Activated T-cell treated with anti-CD3 and anti-CD28 coated beads for 1 hour (primary cell): ENCODE measurements around the gene RNU1-2.
"Not testable (repeated sequence)": the region's sequence is repeated elsewhere in the genome, so short reads cannot be mapped to it uniquely, and the experiment has no call there.

ENCODE experiments used
- DNase-seq: peaks from one replicate; pipeline ENCODE4 v3.0.0-alpha.2; 2020; ENCODE audit warnings: low read depth

The RNU1-2 gene

GRCh38 chr1:16888860-16889816 lies 6.6 kb upstream of the RNU1-2 start:
- no peak for DNase-seq

- DNase-seq: not testable (repeated sequence)
These were observed 5.2 kb upstream of the RNU1-2 start for GRCh38 chr1:16890539-16891021.

GRCh38 chr1:16891057-16891456 lies 4.7 kb upstream of the RNU1-2 start:
- DNase-seq: not testable (repeated sequence)

GRCh38 chr1:16892978-16893525 lies 2.7 kb upstream of the RNU1-2 start:
- not testable (repeated sequence) for DNase-seq

- DNase-seq: not testable (repeated sequence)
These were observed 2.0 kb upstream of the RNU1-2 start for GRCh38 chr1:16893796-16894195.

GRCh38 chr1:16894338-16894737 lies 1.4 kb upstream of the RNU1-2 start:
- DNase-seq: not testable (repeated sequence)

GRCh38 chr1:16895233-16895597 lies 565 bp upstream of the RNU1-2 start:
- DNase-seq: not testable (repeated sequence)

- DNase-seq: peak; percentile 41
These were observed 706 bp downstream of the RNU1-2 start for GRCh38 chr1:16896316-16897055.

- DNase-seq: not testable (repeated sequence)
These were observed 1.9 kb downstream of the RNU1-2 start for GRCh38 chr1:16897653-16898052.

- not testable (repeated sequence) for DNase-seq
These were observed 2.5 kb downstream of the RNU1-2 start for GRCh38 chr1:16898298-16898697.

- DNase-seq: not testable (repeated sequence)
These were observed 3.2 kb downstream of the RNU1-2 start for GRCh38 chr1:16899020-16899419.

GRCh38 chr1:16900751-16901150 lies 5.0 kb downstream of the RNU1-2 start:
- no peak for DNase-seq

- DNase-seq: not testable (repeated sequence)
These were observed 5.6 kb downstream of the RNU1-2 start for GRCh38 chr1:16901371-16901770.

- DNase-seq: no peak
These were observed 7.3 kb downstream of the RNU1-2 start for GRCh38 chr1:16903054-16903453.

- DNase-seq: no peak
These were observed 7.6 kb downstream of the RNU1-2 start for GRCh38 chr1:16903458-16903796.

- peak; percentile 94 for DNase-seq
These were observed 8.9 kb downstream of the RNU1-2 start for GRCh38 chr1:16904560-16905109.

GRCh38 chr1:16905110-16905867 lies 9.5 kb downstream of the RNU1-2 start:
- no peak for DNase-seq

GRCh38 chr1:16905868-16906702 lies 10.3 kb downstream of the RNU1-2 start:
- DNase-seq: no peak

GRCh38 chr1:16906873-16907272 lies 11.1 kb downstream of the RNU1-2 start:
- no peak for DNase-seq

- no peak for DNase-seq
These were observed 12.3 kb downstream of the RNU1-2 start for GRCh38 chr1:16907870-16908758.
